GM18870 (cell line): ENCODE results near the gene KRT78.

ENCODE experiments used
- ATAC-seq: cut with Tn5 transposase; IDR thresholded peaks from one replicate; pipeline ENCODE4 v1.9.1; 2021; ENCODE audit warnings: moderate library complexity; ENCODE audit not compliant: unreplicated experiment

KRT78 gene

DNA sequence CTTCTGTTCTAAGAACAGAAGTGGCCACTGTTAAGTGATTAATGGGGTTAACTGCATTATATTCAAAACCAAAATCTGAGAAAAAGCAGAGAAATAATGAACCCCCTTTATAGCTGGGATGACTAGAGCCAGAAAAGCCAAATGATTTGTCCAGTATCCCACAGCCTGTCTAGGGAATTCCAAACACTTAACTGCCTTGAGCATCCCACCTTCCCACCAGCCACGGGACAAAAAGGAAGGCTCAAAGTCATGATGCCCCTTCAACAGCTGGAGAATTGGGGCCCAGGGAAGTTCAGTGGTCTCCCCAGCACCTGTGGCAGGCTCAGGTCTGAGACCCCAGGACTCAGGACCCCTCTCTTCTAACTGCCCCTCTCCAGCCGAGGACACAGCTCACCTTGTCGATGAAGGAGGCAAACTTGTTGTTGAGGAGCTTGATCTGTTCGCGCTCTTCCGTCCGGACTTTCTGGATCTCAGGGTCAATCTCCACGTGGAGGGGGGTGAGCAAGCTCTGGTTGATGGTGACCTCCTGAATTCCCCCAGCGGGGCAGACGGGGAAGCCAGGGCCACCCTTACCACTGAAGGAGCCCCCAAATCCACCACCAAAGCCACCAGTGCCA, 35.5 kb downstream of the KRT78 start:
- ATAC-seq = no peak

DNA sequence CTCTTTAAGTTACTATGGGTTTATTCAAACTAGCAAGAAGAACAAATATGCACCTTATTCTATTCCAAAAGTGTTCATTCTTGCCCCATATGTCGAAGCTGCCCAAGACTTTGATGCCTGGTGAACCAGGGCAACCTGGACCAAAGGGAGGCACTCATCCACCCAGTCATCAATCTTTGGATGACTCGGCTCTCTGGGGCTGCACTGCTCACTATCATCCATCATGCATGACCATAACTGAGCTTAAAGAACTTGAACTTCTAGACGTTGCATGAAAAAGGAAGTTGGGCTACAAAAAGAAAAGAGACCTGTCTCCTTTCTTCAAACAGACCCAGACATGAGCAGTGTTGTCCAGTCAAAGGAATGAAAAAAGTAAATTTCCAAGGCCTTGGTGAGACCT, 36.0 kb downstream of the KRT78 start:
- ATAC-seq = no peak

GRCh38 chr12:52812073-52812400, 36.8 kb downstream of the KRT78 start:
- no peak for ATAC-seq

GRCh38 chr12:52811191-52812072, 37.4 kb downstream of the KRT78 start:
- no peak for ATAC-seq

DNA sequence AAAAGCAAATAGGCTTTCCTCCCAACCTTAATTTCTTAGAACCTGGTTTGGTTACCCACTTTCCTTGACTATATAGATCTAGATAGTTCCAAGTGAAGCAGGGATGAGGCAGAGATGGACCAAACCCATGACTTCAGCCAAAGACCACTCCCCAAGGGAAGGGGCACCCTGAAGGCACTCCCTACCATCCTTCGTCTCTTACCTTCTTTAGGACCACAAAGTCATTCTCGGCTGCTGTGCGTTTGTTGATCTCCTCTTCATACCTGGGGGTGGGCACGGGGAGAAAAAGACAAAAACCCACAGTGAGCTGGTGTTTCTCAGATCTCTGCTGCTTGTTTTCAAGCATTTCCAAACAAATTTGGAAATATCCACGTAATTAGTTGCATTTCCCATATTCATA, 38.2 kb downstream of the KRT78 start:
- no peak for ATAC-seq

DNA sequence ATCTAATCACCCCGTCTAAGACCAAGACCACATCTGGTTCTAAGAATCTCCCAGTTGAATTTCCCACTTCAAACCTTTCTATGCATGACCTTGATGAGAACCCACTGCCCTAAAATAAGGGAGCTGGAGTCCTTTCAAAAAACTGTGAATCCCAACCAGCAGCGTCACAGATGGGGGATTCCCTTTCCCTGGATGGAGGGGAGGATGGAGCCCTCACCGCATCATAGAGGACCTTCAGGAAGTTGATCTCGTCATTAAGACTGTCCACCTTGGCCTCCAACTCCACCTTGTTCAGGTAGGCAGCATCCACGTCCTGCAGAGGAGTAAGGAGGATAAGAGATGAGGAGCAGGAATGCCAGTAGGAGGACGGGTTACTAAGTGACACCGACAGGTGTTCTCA, 39.6 kb downstream of the KRT78 start:
- ATAC-seq = no peak

DNA sequence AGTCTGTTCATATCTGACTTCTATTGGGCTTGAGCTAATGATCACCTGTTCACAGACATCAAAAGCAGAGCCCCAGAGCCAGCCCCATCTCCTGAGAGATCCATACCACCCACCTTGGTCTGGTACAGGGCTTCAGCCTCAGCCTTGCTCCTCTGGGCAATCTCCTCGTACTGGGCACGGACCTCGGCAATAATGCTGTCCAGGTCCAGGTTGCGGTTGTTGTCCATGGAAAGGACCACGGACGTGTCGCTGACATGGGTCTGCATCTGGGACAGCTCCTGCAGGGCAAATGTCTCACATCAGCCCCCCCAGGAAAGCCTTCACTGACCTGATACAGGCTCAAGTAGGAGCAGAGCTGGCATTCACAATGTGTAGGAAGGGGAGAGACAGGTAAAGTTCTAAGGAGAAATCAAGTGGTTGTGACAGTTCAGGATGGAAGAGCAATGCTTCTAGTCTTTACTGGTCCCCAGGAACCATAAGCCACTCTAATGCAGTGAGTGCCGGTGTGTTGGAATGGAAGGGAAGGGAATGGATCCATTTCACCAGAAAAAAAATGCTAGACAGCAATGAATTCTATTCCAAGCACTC, 40.1 kb downstream of the KRT78 start:
- ATAC-seq = no peak

- ATAC-seq = no peak
Measured at GRCh38 chr12:52807544-52808470, 41.0 kb downstream of the KRT78 start.

DNA sequence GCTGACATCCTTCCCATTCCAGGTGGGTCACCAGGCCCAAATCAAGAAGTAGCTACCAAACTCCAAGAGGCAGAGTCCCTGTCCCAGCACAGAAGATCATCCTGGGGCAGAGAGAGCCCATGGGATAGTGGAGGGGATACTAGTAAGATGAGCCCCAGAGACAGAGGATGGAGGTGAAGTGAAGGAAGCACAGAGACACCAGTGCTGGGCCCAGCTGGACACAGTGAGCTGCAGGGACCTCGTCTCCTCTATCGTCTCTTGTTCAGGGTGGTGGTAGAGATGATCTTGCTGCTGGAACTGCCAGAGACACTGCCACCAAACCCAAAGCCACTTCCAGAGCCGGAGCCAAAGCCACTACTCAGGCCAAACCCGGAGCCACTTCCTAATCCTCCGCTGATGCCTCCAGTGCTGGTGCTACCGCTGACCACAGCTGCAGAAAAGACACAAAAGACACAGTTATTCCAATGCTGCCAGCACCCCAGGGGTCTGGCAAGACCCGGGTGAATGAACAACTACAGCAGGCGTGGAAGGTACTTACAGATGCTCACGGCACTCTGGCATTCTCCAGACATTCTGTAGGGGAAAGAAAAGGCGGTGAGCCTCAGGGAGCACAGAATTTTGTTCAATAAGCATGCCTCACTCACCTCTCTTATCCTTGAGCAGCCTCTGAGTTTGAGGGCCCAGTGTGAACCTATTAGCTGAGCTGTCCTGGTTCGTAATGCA, 41.8 kb downstream of the KRT78 start:
- no peak for ATAC-seq

GRCh38 chr12:52806169-52806811, 42.5 kb downstream of the KRT78 start:
- no peak for ATAC-seq

DNA sequence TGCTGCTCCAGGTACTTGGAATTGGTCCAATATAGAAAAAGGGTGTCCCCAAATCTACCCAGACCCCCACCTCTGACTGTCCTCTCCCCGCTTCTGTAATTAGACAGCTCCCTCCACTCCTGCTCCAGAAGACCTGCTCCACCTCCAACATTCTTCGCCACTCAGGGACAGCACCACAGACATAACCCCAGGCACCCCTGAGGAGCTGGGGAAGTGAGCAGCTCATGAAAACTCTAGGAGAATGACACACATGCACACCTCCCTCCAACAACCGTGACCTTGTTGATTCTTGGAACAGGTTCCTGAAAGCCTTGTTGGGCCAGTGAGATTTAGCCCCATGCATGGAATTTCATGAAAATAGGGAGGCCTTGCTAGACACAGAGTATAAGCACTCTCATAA, 43.1 kb downstream of the KRT78 start:
- no peak for ATAC-seq

DNA sequence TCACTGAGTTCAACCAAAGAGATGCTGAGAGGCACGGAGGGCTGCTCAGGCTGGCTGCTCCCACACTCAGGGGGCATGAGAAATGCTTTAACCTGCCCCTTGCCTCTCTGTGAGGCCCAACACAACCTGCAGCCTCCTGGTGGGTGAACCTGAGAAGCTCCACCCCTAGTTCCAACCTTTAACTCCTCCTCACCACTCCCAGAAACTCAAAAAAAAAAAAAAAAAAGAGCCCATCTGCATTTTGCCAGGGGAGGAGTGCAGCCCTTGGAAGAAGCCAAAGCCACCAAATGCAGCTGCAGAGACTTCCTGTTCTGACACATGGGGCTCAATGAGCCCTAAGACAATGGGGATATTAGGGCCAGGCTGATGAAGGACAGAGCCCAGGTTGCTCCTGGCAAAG, 43.8 kb downstream of the KRT78 start:
- ATAC-seq = no peak

GRCh38 chr12:52802442-52802841, 46.4 kb downstream of the KRT78 start:
- ATAC-seq = no peak

DNA sequence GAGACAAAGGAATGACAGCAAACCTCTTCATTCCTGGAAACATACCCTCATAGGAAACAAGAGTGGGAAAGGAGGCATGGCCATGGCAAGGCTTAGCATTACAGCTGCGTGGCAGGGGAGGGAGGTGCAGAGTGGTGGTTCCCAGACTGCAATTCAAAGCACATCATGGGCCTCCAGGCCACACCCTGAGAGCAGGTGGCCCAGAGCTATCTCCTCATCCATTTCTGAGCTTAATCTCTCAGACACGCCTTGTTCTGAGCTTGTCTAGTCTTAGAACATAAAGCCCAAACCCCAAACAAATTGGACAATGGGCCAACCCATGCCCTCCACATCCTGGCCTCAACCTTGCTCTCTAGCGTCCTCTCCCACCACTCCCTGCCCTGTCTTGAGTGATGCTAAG, 47.0 kb downstream of the KRT78 start:
- ATAC-seq = no peak

DNA sequence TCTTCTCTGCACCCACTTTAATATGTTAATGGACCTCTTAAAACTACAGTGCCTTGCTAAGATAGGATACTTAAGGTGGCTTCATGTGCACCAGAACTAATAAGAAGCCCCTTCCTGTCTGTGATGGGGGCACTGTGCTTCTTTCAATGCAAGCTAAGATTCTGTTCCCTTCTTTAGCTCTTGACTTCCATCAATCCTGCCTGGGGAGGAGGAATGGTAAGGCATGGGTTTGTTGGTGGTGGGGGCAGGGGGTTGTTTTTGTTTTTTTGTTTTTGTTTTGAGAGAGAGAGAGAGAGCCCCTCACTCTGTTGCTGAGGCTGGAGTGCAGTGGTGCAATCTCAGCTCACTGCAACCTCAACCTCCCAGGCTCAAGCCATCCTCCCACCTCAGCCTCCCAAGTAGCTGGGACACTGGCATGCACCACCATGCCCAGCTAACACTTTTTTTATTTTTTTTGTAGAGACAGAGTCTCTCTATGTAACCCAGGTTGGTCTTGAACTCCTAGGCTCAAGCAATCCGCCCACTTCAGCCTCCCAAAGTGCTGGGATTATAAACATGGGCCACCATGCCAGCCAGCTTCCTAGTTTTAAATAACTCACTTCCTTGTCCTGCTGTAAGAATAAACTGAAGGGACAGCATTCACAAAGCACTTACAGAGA, 48.4 kb downstream of the KRT78 start:
- no peak for ATAC-seq

GRCh38 chr12:52799505-52800211, 49.1 kb downstream of the KRT78 start:
- ATAC-seq = no peak

DNA sequence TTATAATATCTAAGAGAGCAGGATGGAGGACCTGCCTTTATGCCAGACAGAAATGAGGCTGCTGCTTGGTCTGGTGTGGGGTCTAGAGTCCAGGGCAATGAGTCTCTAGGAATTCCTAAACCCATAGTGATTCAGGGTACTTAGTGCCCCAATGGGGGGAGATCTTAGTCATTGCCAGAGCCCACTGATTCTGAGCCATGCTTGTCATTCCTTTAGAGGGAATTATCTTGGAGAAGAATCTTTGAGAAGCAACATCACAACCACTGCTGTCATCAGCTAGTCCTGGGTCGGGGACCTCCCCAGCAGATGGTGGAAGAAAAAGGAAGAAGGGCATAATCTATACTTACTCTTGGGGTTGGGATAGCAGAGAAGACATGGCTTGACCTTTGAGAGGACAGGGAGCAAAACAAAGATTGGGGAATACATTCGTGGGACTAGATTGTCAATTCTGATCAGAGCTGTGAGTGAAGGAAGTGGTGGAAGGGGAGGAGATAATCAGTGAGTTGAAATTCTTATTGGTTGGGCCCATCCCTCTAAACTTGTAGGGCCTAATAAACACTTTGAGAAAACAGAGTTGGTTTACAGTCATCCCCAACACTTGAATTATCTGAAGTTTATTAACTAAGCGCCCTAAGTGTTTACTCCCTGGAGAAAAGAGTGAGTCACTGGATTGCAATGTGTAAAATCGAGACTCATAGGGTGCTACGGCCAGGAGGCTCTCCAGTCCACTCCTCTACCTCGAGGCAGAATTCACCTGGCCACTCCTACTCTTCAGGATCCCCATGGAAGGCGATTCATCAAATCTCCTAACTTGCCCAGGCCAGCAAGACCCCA, 49.9 kb downstream of the KRT78 start:
- ATAC-seq = no peak
